ENCODE measurements around the gene UBE4A. TPM values are rescaled to one million over a fixed set of nuclear protein-coding genes. Genes with fewer than 3 reads are reported as not detected.

UBE4A gene
- polyA plus RNA-seq, 1 donor (not counting 4 experiments of a cell fraction or from before 2014, with no cell fraction given) = 19.5 TPM

DNA sequence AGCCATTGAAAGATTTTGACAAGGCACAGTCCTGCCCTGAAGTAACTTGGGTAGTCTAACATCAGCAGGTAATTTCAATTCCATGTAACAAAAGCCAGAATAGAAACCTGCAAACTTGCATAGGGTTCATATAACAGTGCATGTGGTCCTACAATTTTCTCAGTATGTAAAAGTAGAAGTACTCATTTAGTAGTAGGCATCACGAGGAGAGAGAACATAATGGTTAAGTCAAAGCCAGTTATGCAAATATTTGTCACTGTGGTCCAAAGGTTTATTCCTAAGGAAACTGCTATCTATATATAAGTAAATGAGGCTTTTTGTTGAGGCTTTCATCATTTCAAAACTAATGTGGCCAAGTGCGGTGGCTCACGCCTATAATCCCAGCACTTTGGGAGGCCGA is 52.1 kb downstream of the UBE4A start:
- H3K36me3 ChIP-seq (ENCODE audit: control insufficient read depth in 2 of 2, extremely low read depth in 1 of 2, insufficient read depth in 2 of 2, low read length in 2 of 2) = peaks cover 4 to 12% of the 10 kb centered on the region in 2 experiments
- peaks cover 6% of the 10 kb centered on the region for H3K79me2 ChIP-seq (ENCODE audit: control insufficient read depth, insufficient read depth, low read length)
- H3K9me1 ChIP-seq (ENCODE audit: control insufficient read depth, extremely low read depth, insufficient read depth, low read length) = no peaks in the 10 kb centered on the region
- H2AFZ ChIP-seq (ENCODE audit: control insufficient read depth, low read length) = no peak overlapping the region
- H3K4me3 ChIP-seq (ENCODE audit: control insufficient read depth in 2 of 3, extremely low read depth in 1 of 3, insufficient read depth in 2 of 3, low read depth in 1 of 3, low read length in 3 of 3) = no peak overlapping the region
- H3K27ac ChIP-seq (ENCODE audit: control insufficient read depth, insufficient read depth, low read length) = no peak overlapping the region
- dilution Hi-C loops (cut with MboI; ENCODE audit: extremely low pct_ligation_motif_present, low sequenced_read_pairs) = no loop called here
- peaks cover 12% of the 10 kb centered on the region for H3K4me1 ChIP-seq (ENCODE audit: control insufficient read depth, extremely low read depth, insufficient read depth, low read length)
- TF ChIP-seq, protein P1, sequence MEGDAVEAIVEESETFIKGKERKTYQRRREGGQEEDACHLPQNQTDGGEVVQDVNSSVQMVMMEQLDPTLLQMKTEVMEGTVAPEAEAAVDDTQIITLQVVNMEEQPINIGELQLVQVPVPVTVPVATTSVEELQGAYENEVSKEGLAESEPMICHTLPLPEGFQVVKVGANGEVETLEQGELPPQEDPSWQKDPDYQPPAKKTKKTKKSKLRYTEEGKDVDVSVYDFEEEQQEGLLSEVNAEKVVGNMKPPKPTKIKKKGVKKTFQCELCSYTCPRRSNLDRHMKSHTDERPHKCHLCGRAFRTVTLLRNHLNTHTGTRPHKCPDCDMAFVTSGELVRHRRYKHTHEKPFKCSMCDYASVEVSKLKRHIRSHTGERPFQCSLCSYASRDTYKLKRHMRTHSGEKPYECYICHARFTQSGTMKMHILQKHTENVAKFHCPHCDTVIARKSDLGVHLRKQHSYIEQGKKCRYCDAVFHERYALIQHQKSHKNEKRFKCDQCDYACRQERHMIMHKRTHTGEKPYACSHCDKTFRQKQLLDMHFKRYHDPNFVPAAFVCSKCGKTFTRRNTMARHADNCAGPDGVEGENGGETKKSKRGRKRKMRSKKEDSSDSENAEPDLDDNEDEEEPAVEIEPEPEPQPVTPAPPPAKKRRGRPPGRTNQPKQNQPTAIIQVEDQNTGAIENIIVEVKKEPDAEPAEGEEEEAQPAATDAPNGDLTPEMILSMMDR (optimal IDR thresholded peaks at IDR 0.05 in 1 of 3, IDR thresholded peaks at IDR 0.05 in 1 of 3, conservative IDR thresholded peaks at IDR 0.05 in 1 of 3; ENCODE audit: extremely low read depth in 1 of 3, insufficient read depth in 2 of 3, low read length in 3 of 3) = no peak
- no peak for TF ChIP-seq EZH2 (IDR thresholded peaks at IDR 0.05; ENCODE audit: low read length)
- H3K4me2 ChIP-seq (ENCODE audit: control insufficient read depth, extremely low read depth, insufficient read depth, low read depth, low read length) = no peak overlapping the region
- H3K9ac ChIP-seq (ENCODE audit: control insufficient read depth, extremely low read depth, insufficient read depth, low read length) = no peak overlapping the region
- no peak for FAIRE-seq
- no peaks in the 10 kb centered on the region for H4K20me1 ChIP-seq (ENCODE audit: control insufficient read depth, extremely low read depth, insufficient read depth, low read length)
- no peaks in the 10 kb centered on the region for H3K27me3 ChIP-seq (ENCODE audit: control insufficient read depth, extremely low read depth, insufficient read depth, low read length)
- DNase-seq (ENCODE audit: low read depth, low spot score) = no peak
- H3K9me3 ChIP-seq (ENCODE audit: control insufficient read depth, low read depth, low read length) = no peaks in the 10 kb centered on the region

DNA sequence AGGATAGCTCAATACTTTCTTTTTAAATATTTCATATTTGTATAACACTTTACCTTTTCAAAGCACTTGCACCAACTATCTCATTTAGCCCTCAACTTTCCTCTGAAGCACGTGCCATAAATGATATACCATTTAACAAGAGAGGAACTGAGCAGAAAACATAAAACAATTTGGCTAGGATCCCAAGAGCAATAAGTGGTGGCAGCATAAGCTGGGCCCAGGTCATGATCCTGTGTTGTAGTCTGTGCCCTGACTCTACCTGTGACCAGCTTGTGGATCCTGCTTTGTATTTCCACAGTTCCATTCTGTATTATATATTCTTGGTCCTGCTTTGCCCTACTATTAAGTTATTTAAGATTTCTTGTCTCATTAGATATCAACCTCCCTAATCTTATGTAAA is 53.5 kb downstream of the UBE4A start:
- Histone ChIP-seq H3K4me2 (ENCODE audit: control insufficient read depth, extremely low read depth, insufficient read depth, low read depth, low read length) (no peak overlapping the region), H3K9me1 (ENCODE audit: control insufficient read depth, extremely low read depth, insufficient read depth, low read length) (peaks cover 3% of the 10 kb centered on the region), H4K20me1 (ENCODE audit: control insufficient read depth, extremely low read depth, insufficient read depth, low read length) (no peaks in the 10 kb centered on the region), H3K4me3 (ENCODE audit: control insufficient read depth in 2 of 3, extremely low read depth in 1 of 3, insufficient read depth in 2 of 3, low read depth in 1 of 3, low read length in 3 of 3) (no peak overlapping the region), H3K79me2 (ENCODE audit: control insufficient read depth, insufficient read depth, low read length) (no peaks in the 10 kb centered on the region), H3K4me1 (ENCODE audit: control insufficient read depth, extremely low read depth, insufficient read depth, low read length) (peaks cover 18% of the 10 kb centered on the region), H3K36me3 (ENCODE audit: control insufficient read depth in 2 of 2, extremely low read depth in 1 of 2, insufficient read depth in 2 of 2, low read length in 2 of 2) (peaks cover 0 to 3% of the 10 kb centered on the region in 2 experiments), H3K9ac (ENCODE audit: control insufficient read depth, extremely low read depth, insufficient read depth, low read length) (no peak overlapping the region), H2AFZ (ENCODE audit: control insufficient read depth, low read length) (no peak overlapping the region), H3K27ac (ENCODE audit: control insufficient read depth, insufficient read depth, low read length) (no peak overlapping the region), H3K27me3 (ENCODE audit: control insufficient read depth, extremely low read depth, insufficient read depth, low read length) (no peaks in the 10 kb centered on the region), H3K9me3 (ENCODE audit: control insufficient read depth, low read depth, low read length) (no peaks in the 10 kb centered on the region)
- DNase-seq (ENCODE audit: low read depth, low spot score) (no peak), FAIRE-seq (no peak)
- TF ChIP-seq, protein P1 (optimal IDR thresholded peaks at IDR 0.05 in 1 of 3, IDR thresholded peaks at IDR 0.05 in 1 of 3, conservative IDR thresholded peaks at IDR 0.05 in 1 of 3; ENCODE audit: extremely low read depth in 1 of 3, insufficient read depth in 2 of 3, low read length in 3 of 3) = no peak
- no peak for TF ChIP-seq EZH2 (IDR thresholded peaks at IDR 0.05; ENCODE audit: low read length)
- dilution Hi-C loops (cut with MboI; ENCODE audit: extremely low pct_ligation_motif_present, low sequenced_read_pairs) = no loop called here

All from keratinocyte (primary cell).